Femur (tissue), 1 donor: ENCODE measurements around the gene CD19.
A peak's percentile ranks its signal among the peaks of the same experiment; 100 is the strongest.
"Not testable (repeated sequence)": the region's sequence is repeated elsewhere in the genome, so short reads cannot be mapped to it uniquely, and the experiment has no call there.

Source experiments
- DNase-seq: peaks from one replicate; pipeline ENCODE4 v3.0.0-alpha.2; 2017

The CD19 gene

GRCh38 chr16:28931801-28932225 lies at the start of gene CD19:
Gene CD19 (plus strand): TSS chr16:28931971. CDS start chr16:28932001, 30 bp downstream.
- no peak for DNase-seq

- peak; percentile 73 for DNase-seq
Measured at GRCh38 chr16:28882551-28883160, 49.1 kb upstream of the CD19 start.

- DNase-seq, result no peak
Measured at GRCh38 chr16:28883221-28883996, 48.4 kb upstream of the CD19 start.

- no peak for DNase-seq
Measured at GRCh38 chr16:28884045-28884444, 47.7 kb upstream of the CD19 start.

GRCh38 chr16:28886945-28887344 lies 44.8 kb upstream of the CD19 start:
- DNase-seq, result no peak

GRCh38 chr16:28890355-28890754 lies 41.4 kb upstream of the CD19 start:
- not testable (repeated sequence) for DNase-seq

- DNase-seq, result no peak
Measured at GRCh38 chr16:28891964-28892890, 39.5 kb upstream of the CD19 start.

- no peak for DNase-seq
Measured at GRCh38 chr16:28893291-28893690, 38.5 kb upstream of the CD19 start.

- no peak for DNase-seq
Measured at GRCh38 chr16:28895609-28896008, 36.2 kb upstream of the CD19 start.

GRCh38 chr16:28897826-28898225 lies 33.9 kb upstream of the CD19 start:
- no peak for DNase-seq

- DNase-seq, result no peak
Measured at GRCh38 chr16:28898266-28898665, 33.5 kb upstream of the CD19 start.

- no peak for DNase-seq
Measured at GRCh38 chr16:28898942-28899341, 32.8 kb upstream of the CD19 start.

- DNase-seq, result no peak
Measured at GRCh38 chr16:28899882-28900590, 31.7 kb upstream of the CD19 start.

GRCh38 chr16:28900601-28901000 lies 31.2 kb upstream of the CD19 start:
- no peak for DNase-seq

GRCh38 chr16:28901862-28902261 lies 29.9 kb upstream of the CD19 start:
- DNase-seq, result no peak

- DNase-seq, result no peak
Measured at GRCh38 chr16:28902909-28903308, 28.9 kb upstream of the CD19 start.

GRCh38 chr16:28903344-28904042 lies 28.3 kb upstream of the CD19 start:
- DNase-seq, result no peak

- no peak for DNase-seq
Measured at GRCh38 chr16:28904363-28904762, 27.4 kb upstream of the CD19 start.

- no peak for DNase-seq
Measured at GRCh38 chr16:28904828-28905227, 26.9 kb upstream of the CD19 start.

GRCh38 chr16:28905229-28905754 lies 26.5 kb upstream of the CD19 start:
- DNase-seq, result no peak

GRCh38 chr16:28905800-28906372 lies 25.9 kb upstream of the CD19 start:
- no peak for DNase-seq
